Ovary (tissue), 9 donors: Measurements from ENCODE around the gene NDUFA6. TPM values are rescaled to one million over a fixed set of nuclear protein-coding genes. Genes with fewer than 3 reads are reported as not detected.
"Not testable (repeated sequence)": the region's sequence is repeated elsewhere in the genome, so short reads cannot be mapped to it uniquely, and the experiment has no call there.

Source experiments
- DNase-seq, 5 donors: peaks; one replicate each; pipeline ENCODE4 v3.0.0-alpha.2; 2019 to 2020
- H3K27ac ChIP-seq, 2 donors: fragments of 200-600 bp; one replicate each; pipeline versions ENCODE4 v1.5.1 to v1.8.0; 2019 to 2022
- H3K27me3 ChIP-seq: fragments of 200-600 bp; one replicate; pipeline ENCODE4 v1.8.0; 2022
- H3K36me3 ChIP-seq: fragments of 200-600 bp; sonication (generic); one replicate; pipeline ENCODE4 v1.5.1; 2019
- H3K4me1 ChIP-seq: one replicate; pipeline ENCODE4 v1.8.1; 2013; ENCODE audit warnings: mild to moderate bottlenecking, moderate library complexity; ENCODE audit not compliant: insufficient read depth
- H3K4me3 ChIP-seq: fragments of 200-600 bp; sonication (generic); one replicate; pipeline ENCODE4 v1.5.1; 2017
- H3K9me3 ChIP-seq, 2 donors: fragments of 200-600 bp in 1 of 2; sonication (generic) in 1 of 2; one replicate each; pipeline versions ENCODE4 v1.5.1 to v1.8.1; 2013 to 2019; ENCODE audit warnings: mild to moderate bottlenecking in 1 of 2, moderate library complexity in 1 of 2
- EP300 ChIP-seq: sonication (generic); formaldehyde crosslinking; IDR thresholded peaks from one replicate; pipeline ENCODE4 v1.6.1; 2017; ENCODE audit warnings: antibody characterized with exemption
- POLR2A ChIP-seq: fragments of 450-650 bp; IDR thresholded peaks from one replicate; pipeline ENCODE4 v1.6.1; 2017; ENCODE audit warnings: antibody characterized with exemption, mild to moderate bottlenecking, moderate library complexity
- WGBS, 3 donors: extraction: QIAGEN DNeasy Blood & Tissue Kit in 1 of 3; methylation state at CpG; one replicate each; pipeline versions ENCODE4 v1.1.5 to v1.1.7; 2013 to 2017; 5-methylcytosine and 5-hydroxymethylcytosine counted together
- intact Hi-C, 4 donors: fragments of 100-400 bp; cut with DNase I; formaldehyde crosslinking; loops; one replicate each; pipeline versions ENCODE4 v1.11.0 to v1.15.1; 2022 to 2023
- polyA plus RNA-seq, 2 donors: library from polyadenylated mRNA; stranded (reverse); fragments of 200-250 nt in 1 of 2; fragments of 350-450 nt in 1 of 2; fragmentation: Illumina TruSeq in 1 of 2; extraction: RNeasy Lipid Tissue Mini Kit (QIAGEN cat#74804) in 1 of 2; gene quantifications; one replicate each; pipeline ENCODE4 v1.2.3, GENCODE V29; 2013 to 2014
- total RNA-seq, 7 donors: library from RNA; depleted of rRNA in 2 of 7; stranded (reverse); fragments of >200 nt in 2 of 7; fragmentation: NEBNext Ultra II Directional in 3 of 7; extraction: Animal tissue kit (Norgen Biotek cat#: 25700) in 3 of 7; gene quantifications; one replicate each; pipeline versions ENCODE4 v1.1.0 to v1.2.4, GENCODE V29; 2016 to 2023
- TF ChIP-seq, protein P1 (sequence below), 3 donors: fragments of 450-650 bp in 2 of 3; fragments of 200-600 bp in 1 of 3; IDR thresholded peaks; one replicate each; pipeline versions ENCODE4 v1.5.1 to v1.8.0; 2016 to 2022; ENCODE audit warnings: antibody characterized with exemption in 3 of 3, mild to moderate bottlenecking in 1 of 3
- donor health status: DM: no; HTN: no; CAD: no; lungs with moderate emphysema.
- donor health status: DM: no; HTN: no; CAD: no.
- donor health status: Bipolar disorder and iron deficiency.
- donor health status: DM: yes; HTN: yes; CAD: no.
- donor health status: DM: no; HTN: no; CAD: no.
- donor health status: DM: yes; HTN: yes; CAD: no.

The NDUFA6 gene
- total and polyA plus RNA-seq, 9 donors: 28.3 to 82.8 (median 47.6) TPM

- WGBS, 3 donors: 88 to 94% (median 89%) methylated on average over 4 of the region's 4 CpGs
- TF ChIP-seq, protein P1, sequence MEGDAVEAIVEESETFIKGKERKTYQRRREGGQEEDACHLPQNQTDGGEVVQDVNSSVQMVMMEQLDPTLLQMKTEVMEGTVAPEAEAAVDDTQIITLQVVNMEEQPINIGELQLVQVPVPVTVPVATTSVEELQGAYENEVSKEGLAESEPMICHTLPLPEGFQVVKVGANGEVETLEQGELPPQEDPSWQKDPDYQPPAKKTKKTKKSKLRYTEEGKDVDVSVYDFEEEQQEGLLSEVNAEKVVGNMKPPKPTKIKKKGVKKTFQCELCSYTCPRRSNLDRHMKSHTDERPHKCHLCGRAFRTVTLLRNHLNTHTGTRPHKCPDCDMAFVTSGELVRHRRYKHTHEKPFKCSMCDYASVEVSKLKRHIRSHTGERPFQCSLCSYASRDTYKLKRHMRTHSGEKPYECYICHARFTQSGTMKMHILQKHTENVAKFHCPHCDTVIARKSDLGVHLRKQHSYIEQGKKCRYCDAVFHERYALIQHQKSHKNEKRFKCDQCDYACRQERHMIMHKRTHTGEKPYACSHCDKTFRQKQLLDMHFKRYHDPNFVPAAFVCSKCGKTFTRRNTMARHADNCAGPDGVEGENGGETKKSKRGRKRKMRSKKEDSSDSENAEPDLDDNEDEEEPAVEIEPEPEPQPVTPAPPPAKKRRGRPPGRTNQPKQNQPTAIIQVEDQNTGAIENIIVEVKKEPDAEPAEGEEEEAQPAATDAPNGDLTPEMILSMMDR (IDR thresholded peaks at IDR 0.05): no peak
- no peak for TF ChIP-seq EP300
- TF ChIP-seq POLR2A: no peak
Observed at GRCh38 chr22:42111798-42112197, 21.2 kb upstream of the NDUFA6 start.

GRCh38 chr22:42108848-42109247 lies 18.3 kb upstream of the NDUFA6 start:
- WGBS, 3 donors: 71 to 75% (median 73%) methylated on average over 18 of the region's 18 CpGs
- Histone ChIP-seq H3K4me1 (no peaks in the 10 kb centered on the region), H3K36me3 (no peaks in the 10 kb centered on the region), H3K27ac (no peak overlapping the region), H3K4me3 (no peak overlapping the region), H3K27me3 (no peaks in the 10 kb centered on the region), H3K9me3 (no peaks in the 10 kb centered on the region)
- DNase-seq: no peak
- intact Hi-C loops: no loop called here
- TF ChIP-seq POLR2A (no peak), EP300 (no peak)
- TF ChIP-seq, protein P1 (IDR thresholded peaks at IDR 0.05): no peak

More at GRCh38 chr22:42111798-42112197, 21.2 kb upstream of the NDUFA6 start:
- Histone ChIP-seq H3K4me1 (peaks cover 1% of the 10 kb centered on the region), H3K36me3 (no peaks in the 10 kb centered on the region), H3K4me3 (no peak overlapping the region), H3K27ac (no peak overlapping the region), H3K27me3 (no peaks in the 10 kb centered on the region), H3K9me3 (peaks cover 0 to 3% of the 10 kb centered on the region in 2 donors)
- DNase-seq: no peak
- intact Hi-C loops: no loop called here

- WGBS, 3 donors: 94 to 95% (median 95%) methylated on average over 6 of the region's 6 CpGs
- H3K27me3 ChIP-seq, intact Hi-C loops, H3K4me1 ChIP-seq, H3K27ac ChIP-seq, H3K4me3 ChIP-seq, H3K9me3 ChIP-seq, H3K36me3 ChIP-seq, DNase-seq: not testable (repeated sequence)
Observed at GRCh38 chr22:42104332-42104860, 13.8 kb upstream of the NDUFA6 start.

DNA sequence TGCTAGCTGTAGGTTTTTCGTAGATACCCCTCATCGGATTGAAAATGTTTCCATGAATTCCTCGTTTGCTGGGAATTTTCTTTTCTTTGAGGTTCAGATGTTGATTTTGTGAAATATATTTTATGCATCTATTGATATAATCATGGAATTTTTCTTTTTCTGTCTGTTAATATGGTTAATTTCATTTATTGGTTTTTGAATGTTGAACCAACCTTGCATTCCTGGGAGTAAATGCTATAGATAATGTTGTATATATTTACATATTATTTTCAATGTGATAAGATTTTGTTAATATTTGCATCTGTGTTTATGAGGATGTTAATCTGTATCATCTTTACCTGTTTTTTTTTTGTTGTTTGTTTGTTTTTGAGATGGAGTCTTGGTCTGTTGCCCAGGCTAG lies 10.6 kb upstream of the NDUFA6 start:
- WGBS, 3 donors: 95 to 99% (median 98%) methylated on average over 3 of the region's 3 CpGs
- intact Hi-C loops: no loop called here
- Histone ChIP-seq H3K9me3 (peaks cover 0 to 6% of the 10 kb centered on the region in 2 donors), H3K27me3 (no peaks in the 10 kb centered on the region), H3K4me3 (no peak overlapping the region), H3K4me1 (no peaks in the 10 kb centered on the region), H3K36me3 (no peaks in the 10 kb centered on the region), H3K27ac (no peak overlapping the region)
- DNase-seq: no peak
- TF ChIP-seq EP300 (no peak), POLR2A (no peak)
- TF ChIP-seq, protein P1 (IDR thresholded peaks at IDR 0.05): no peak

- no peaks in the 10 kb centered on the region for H3K9me3 ChIP-seq
- 15 to 24% (median 17%) methylated on average over 7 of the region's 7 CpGs for WGBS, 3 donors
- H3K27ac ChIP-seq: peak overlapping the region; percentile 49 to 84
- peaks cover 8% of the 10 kb centered on the region for H3K4me1 ChIP-seq
- TF ChIP-seq POLR2A: no peak
- TF ChIP-seq, protein P1 (IDR thresholded peaks at IDR 0.05): no peak
- TF ChIP-seq EP300: no peak
- H3K36me3 ChIP-seq: no peaks in the 10 kb centered on the region
- DNase-seq: peak in 1 of 5 donors; percentile 32
- H3K27me3 ChIP-seq: no peaks in the 10 kb centered on the region
- intact Hi-C loops: loop anchor here in 2 of 4 donors (5.0 to 10.0 kb wide), 2 partner anchors 183 to 346 kb away; partner anchors contain the start of gene TCF20 (in 1 of the 2)
- peak overlapping the region; percentile 89 for H3K4me3 ChIP-seq
Observed at GRCh38 chr22:42091455-42091782, 847 bp upstream of the NDUFA6 start.
